SH-SY5Y (cell line): ENCODE results near the gene PTPRJ.

ENCODE experiments used
- GATA2 ChIP-seq: IDR thresholded peaks from 2 replicates; pipeline ENCODE4 v1.6.1; 2011; ENCODE audit warnings: mild to moderate bottlenecking, low read depth, low read length
- GATA3 ChIP-seq: IDR thresholded peaks from 2 replicates; pipeline ENCODE4 v1.6.1; 2011; ENCODE audit warnings: low read depth, mild to moderate bottlenecking, low read length, moderate library complexity

GRCh38 chr11:47997063-47998053 lies 17.0 kb downstream of the PTPRJ start:
- no peak for TF ChIP-seq GATA3
- no peak for TF ChIP-seq GATA2
